HG03457 (cell line): ENCODE data around the gene ZNF609.
"Not testable (repeated sequence)": the region's sequence is repeated elsewhere in the genome, so short reads cannot be mapped to it uniquely, and the experiment has no call there.

ENCODE experiments used
- ATAC-seq: cut with Tn5 transposase; IDR thresholded peaks from one replicate; pipeline ENCODE4 v1.9.1; 2021; ENCODE audit warnings: moderate number of reproducible peaks; ENCODE audit not compliant: unreplicated experiment

Gene ZNF609

DNA sequence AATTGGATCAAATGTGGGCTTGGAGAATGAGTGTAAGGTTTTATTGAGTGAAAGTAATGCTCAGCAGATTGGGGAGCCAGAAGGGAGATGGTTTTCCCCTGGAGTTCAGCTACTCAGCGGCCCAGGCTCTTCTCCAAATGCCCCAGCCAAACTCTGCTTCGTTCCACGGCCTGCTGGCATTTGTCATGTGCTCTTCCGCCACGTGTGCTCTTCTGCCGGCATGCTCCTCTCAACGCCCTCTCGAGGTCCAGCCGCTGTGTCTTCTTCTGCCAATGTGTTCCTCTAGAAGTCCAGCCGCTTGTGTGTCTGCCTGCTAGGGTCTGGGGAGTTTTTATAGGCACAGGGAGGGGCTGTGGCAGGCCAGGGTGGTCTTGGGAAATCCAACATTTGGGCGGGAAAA lies 158.2 kb downstream of the ZNF609 start:
- ATAC-seq: no peak

DNA sequence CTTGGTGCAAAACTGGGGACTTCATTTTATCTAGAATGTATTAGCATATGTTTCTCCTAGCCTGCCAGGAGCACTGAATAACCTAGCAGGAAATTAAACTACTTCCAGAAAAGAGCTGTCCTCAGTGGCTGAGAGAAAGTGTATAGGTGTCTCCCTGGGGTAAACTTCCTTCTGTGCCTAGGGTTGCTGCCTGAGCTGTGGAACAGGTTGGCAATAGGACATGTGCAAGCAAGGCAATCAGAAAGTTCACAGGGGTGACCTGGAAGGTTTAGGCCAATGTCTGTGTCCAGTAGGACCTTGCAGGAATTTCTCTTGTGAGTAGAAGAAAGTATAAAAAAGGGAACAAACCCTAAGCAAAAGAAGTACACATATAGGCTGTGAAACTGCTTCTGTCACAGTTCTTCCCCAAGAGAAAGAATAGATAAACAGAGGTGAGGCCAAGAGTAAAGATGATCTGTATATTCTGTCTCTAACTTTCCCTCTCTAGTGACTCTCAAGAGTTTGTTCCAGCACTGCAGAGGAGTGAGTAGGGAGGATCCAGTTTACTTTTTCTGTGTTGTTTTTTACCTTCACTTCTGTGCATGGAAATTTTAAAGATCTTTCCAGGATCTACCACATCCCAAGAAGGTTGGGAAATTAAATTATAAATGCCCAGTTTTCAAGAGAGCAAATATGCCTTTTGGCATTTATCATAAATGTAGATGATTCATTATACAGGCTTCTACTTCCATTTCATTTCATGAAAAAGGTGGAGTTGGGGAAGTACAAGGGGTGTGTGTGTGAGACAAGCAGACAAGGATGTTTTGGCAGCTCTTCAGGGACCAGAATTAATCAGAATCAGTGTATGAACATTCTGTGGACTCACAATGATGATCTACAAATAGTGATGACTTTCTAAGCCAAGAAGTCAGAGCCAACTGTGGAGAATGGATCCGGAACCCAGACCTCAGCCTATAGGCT lies 159.8 kb downstream of the ZNF609 start:
- no peak for ATAC-seq

DNA sequence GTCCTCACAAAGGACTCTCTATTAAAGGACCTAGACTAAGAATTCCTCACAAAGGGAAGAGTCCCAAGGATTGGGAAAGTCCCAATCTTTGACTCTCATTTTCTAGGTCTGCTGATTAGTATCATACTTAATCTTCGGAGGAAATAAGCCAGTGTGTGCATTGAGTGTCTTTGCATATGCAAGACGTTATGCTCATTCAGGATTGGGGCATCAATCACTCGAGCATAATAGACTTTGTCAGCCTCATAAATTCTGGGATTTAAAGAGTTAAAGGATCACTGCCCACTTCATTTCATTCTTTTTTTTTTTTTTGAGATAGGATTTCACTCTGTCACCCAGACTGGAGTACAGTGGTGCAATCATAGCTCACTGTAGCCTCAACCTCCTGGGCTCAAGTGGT lies 160.7 kb downstream of the ZNF609 start:
- ATAC-seq: no peak

DNA sequence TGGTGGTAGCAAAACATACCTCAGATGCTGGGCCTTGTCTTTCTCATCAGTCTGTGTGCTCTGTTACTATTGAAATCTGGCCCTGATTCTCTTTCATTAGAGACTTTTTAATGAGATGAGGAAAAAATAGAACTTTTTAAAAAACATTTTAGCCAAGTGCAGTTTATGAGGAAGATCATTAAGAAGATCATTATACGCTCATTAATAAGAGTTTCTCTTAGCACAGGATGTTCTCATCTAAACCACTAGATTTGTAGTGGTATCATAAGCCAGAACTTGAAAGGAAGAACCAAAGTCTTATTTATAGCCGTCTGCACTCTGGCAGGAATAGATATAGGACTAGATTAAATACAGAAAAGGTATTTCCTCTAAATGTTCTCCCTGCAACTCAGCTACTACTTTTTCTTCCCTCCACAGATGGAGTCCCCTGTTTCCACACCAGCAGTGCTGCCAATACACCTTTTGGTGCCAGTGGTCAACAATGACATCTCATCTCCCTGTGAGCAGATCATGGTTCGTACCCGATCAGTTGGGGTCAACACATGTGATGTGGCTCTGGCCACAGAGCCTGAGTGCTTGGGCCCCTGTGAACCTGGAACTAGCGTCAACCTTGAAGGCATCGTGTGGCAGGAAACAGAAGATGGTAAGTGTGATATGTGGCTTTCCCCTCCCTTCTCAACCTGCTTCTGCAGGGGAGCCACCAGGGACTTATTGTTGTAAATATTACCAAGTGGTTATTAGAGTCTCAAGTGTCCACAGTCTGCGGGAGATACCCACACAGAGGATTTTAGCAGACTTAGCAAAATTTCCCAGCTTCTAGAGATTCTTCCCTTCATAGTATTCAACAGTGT lies 162.3 kb downstream of the ZNF609 start:
- no peak for ATAC-seq

DNA sequence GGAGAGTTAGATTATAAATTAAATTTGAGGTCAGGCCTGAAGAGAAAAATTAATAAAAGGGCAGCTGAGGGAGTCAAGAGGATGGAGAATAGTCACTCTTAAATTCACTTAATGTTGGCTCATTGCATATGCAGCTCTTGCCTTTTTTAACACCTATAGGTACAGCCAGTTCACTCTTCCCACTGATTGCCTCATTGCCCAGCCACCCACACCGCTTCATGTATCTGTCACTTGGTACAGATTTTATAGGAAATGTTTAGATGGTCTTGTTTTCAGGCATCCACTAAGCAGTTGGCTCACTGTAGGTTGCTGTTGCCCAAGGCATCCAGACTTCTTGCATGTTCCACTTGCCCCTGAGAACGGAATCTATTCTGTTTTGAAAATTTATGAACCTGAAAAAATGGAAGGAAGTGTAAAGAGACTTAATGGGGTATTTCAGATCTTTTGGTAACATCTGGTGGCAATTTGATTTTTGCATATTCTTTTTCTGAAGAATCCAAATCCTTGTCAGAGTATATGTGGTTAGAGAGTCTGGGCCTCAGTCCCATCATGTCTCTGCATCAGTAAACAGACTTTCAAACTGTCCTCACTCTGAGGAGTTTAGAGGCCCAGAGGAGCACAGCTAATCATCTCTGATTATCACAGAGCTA lies 163.1 kb downstream of the ZNF609 start:
- no peak for ATAC-seq

DNA sequence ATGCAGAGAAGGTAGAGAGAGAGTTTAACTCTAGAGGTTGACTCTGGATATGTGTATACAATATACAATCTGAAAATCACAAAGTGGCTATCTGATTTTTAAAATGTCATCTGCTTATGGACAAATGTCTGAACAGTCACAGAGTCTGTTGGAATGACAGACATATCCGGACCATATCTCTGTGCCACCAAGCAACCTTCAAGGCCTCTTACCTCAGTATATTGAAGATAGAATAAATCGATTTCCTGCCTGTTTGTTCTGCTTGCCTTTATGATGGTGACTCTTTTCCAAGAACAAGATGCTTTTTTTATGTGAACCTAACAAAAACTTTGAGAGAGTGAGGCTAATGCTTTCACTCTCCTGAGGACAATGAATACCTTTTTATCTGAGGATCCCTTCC lies 163.9 kb downstream of the ZNF609 start:
- ATAC-seq: no peak

DNA sequence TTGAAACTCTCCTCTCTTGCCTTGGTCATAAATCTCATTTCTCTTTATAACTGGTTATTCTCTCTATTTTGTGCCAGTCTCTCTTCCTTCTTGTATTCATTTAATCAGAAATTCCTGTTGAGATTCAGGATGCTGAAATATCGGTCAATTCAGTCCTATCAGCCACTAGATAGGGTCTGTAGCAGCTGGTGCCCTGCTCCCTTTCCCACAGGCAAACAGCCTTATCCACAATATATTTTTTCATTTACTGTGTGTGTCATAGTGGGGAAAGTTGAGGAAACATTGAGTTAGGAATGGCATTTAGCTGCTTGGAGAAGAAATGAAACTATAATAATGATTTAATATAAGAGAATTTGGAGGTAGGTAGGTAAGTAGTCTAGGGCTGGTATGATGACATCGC lies 168.7 kb downstream of the ZNF609 start:
- ATAC-seq: no peak

DNA sequence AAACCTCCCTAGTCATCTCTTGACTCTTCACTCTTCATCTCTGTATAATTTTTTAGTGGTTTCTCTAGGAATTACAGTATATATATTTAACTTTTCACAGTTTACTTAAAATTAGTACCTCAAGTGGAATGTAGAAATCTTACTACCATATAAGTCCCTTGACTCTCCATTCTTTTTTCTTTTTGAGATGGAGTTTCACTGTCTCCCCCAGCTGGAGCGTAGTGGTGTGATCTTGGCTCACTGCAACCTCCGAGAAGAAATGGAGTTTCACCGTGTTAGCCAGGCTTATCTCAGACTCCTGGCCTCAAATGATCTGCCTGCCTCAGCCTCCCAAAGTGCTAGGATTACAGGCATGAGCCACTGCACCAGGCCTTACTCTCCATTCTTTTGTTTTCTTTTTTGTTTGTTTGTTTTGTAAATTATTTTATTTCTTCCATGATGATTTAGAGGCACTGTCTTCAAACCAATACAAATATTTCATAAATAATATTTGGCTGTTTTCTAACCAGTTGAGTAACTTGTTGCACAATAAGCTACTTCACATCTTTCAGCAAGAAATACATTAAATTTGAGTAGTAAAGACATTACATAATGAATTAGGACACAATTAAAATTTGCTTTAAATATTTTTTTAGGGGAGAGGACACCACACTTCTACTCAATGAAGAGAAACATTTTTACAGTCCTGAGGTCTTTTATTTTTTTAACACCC lies 170.2 kb downstream of the ZNF609 start:
- ATAC-seq: no peak

DNA sequence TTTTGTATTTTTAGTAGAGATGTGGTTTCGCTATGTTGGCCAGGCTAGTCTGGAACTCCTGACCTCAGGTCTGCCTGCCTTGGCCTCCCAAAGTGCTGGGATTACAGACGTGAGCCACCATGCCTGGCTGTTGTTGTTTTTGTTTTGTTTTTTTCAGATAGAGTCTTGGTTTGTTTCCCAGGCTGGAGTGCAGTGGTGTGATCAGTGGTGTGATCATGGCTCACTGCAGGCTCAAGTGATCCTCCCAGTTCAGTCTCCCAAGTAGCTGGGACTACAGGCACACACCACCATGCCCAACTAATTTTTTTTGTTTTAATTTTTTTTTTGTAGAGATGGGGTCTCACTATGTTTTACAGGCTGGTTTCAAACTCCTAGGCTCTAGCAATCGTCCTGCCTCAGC lies 172.3 kb downstream of the ZNF609 start:
- not testable (repeated sequence) for ATAC-seq

DNA sequence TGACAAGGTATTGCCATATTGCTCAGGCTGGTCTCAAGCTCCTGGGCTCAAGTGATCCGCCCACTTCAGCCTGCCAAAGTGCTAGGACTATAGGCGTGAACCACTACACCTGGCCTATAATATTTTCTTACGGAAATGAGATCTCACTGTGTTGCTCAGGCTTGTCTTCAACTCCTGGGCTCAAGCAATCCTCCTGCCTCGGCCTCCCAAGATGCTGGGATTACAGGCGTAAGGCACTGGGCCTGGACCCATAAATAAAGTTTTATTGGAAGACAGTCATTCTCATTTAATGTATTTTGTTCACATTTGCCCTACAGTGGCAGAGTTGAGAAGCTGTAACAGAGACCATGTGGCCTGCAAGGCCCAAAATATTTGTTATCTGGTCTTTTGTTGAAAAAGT lies 173.0 kb downstream of the ZNF609 start:
- ATAC-seq: no peak

DNA sequence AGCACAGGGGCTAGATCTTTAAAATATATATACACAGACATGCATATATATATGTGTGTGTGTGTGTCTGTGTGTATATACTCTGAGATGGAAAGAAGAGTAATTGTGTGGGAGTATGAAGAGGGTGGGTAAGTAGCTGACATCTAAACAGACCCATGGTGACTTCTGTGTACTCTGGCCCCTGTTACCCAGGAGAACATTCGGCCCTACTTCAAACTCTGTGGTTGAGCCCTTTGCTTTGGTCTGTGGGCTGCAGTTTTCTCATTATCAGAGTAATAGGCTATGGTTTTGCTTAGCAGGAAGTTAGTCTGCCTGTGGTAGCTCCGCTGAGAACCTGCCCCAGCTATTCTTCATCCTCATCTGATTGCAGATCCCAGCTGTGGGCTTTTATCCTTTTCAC lies 173.6 kb downstream of the ZNF609 start:
- peak; percentile 60 for ATAC-seq

DNA sequence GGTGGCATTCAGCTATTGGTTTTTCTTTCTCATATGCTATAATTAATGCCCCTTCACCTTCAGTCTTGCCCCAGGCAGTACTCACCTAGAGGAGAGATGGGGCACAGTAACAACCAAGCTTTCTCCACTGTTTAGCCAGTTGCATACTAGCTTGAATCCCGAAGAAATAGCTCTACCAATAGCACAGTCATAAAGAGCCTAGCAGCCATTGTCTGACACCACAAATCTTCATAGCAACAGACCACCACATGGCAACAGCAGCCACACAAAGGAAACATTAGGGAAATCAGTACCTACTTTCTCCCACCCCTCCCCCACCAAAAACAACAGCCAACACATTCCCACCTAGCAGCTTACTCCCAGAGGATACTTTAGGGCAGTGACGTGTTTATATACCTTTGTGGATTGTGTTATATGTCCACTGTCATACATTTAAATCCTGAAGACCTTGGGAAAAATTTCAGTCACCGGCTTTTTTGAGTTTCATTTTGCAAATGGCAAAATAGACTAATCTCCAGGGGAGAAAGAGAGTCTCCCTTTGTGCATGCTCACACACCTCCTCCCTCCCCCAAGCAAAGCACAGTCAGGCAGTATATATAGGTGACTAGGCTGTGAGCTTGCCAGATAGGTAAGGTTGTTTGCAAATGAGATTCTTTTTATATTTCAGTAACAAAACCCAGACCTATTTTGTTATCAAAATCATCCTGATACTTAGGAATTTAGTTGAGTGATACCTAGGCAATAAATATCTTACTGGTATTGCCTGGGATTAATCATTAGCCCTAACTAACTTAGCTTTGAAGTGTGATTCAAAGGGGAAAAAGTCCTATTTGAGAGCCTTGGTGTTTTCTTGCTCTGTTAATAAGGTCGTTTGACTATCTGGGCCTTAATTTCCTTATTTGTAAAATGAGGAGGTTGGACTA lies 174.5 kb downstream of the ZNF609 start:
- ATAC-seq: no peak

DNA sequence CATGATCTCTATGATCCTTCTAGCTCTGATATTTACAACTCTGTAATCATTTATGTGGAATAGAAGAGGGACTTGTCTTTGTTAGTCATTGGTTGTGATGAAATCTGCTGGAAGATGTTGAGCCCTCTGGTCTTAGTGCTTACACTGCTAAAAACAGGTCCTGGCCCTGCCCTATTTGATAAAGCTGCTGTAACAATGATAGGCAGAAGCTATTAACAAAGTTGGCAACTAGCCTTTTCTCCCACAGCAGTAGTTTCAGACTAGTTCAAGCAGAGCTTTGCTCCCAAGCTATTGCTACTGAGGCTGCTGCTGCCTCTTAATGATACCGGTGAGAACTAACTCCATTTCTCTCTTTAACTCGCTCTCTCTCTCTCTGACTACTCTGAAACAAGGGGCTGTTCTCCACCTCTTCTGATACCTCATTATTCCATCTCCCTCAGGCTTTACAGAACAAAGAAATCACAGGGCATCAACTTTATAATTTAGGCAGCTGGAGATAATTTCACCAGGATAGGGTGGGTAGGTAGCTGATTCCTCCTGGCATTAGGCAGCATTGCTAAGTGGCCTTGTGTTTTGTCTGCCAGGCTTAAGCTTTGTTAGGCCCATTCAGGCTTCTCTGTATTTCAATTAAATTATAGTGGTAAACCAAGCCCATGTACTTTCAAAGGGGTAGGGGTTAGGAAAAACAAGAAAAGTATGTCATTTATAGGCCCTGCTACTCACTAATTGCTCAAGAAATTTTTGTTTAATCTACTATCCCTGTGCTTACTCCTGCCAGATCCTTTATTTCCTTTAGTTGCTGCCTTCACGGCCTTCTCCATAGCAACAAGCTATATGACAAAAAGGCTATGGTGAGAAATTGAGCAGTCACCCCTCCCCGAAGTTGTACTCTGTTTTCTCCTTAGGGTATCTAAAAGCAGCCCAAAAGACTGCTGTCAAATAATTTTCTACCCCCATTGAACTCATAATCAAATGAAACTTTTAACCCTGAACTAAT lies 175.4 kb downstream of the ZNF609 start:
- no peak for ATAC-seq

DNA sequence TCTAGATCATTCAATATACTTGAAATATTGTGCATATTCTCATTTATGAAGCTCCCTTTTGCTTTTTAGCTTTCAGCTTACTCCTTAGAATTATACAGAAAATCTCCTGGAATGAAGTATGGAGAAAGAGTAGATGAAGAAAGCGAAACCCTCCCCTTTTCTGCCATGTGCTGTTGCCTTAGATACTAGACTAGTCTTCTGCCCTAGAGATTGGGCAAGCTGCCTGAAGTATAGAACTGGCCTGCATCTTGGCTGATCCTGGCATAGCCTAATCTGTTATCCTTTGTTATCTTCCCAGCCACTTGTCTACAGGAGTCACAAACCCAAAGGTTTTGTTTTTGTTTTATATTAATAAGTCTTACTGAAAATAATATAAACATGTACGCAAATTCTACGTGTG lies 176.2 kb downstream of the ZNF609 start:
- no peak for ATAC-seq

DNA sequence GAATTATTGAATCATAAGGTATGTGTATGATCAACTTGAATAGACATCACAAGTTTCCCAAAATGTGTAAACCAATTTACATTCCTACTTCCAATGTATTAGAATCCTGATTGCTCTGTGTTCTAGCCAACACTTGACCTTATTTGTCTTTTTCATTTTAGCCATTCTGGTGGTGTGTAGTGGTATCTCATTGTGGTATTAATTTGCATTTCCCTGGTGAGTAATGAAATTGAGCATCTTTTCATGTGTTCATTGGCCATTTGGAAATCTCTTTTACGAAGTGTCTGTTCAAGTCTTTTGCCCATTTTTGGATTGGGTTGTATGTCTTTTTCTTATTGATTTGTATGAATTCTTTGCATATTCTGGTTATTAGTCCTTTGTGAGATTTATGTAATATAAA lies 177.0 kb downstream of the ZNF609 start:
- ATAC-seq: no peak

DNA sequence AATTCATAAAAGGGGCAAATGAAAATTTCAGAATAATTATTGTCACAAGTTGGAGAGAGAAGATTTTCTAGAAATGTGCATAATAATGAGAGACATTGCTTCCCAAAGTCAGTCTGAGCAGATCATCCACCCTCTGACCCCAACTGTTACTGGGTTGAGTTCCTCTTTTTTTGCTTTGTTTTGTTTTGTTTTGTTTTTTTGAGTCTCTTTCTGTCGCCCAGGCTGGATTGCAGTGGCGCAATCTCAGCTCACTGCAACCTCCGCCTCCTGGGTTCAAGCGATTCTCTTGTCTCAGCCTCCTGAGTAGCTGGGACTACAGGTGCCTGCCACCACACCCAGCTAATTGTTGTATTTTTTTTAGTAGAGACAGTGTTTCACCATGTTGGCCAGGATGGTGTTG lies 179.4 kb downstream of the ZNF609 start:
- ATAC-seq: not testable (repeated sequence)

DNA sequence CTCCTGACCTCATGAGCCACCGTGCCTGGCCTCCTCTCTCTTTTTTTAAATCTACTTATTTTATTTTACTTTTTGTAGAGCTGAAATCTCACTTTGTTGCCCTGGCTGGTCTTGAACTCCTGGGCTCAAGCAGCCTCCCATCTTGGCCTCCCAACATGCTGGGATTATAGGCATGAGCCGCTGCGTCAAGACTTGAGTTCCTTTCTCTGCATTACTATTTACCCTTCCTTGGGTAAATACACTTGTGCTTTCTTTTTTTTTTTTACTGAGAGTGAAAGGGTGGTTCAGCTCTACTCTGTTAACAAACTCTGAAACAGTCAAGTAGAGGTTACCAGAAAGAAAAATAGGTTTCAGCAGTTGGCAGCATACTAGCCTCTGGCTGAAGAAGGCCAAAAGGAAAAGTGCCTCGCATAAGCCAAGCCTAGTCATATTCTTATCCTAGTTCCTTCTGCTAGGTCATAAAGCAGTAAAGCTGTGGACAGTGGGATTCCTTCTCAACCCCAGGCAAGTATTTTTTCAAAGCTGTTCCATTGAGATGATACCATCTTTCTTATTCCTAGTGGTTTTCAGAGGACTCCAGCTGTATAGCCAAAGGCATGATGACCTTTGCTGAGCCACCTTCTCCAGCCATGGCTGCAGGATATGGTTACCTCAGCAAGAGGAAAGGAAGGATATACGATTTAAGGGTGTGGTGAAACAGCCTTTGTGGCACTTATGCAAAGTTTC lies 179.9 kb downstream of the ZNF609 start:
- no peak for ATAC-seq

DNA sequence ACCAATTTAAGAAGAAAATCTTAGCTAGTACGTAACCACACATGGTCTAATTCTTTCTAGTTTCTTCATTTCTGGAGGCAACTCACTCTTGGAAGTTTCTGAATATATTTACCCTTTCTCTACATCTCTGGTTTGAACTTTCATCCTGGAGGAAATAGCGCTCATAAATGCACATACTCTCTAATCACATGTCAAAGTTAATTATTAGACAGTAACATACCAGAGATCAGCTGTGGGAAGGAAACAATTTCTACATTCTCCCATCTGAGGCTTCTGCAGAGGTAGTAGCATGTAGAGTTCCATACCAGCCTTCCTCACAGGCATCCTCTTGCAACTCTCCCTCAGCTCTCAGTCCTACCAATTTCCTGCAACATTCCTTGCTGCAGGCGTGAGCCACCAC lies 182.5 kb downstream of the ZNF609 start:
- ATAC-seq: no peak
